A549 treated with AZD9567 at 1 μM for 4 hours (cell line): ENCODE data around the gene STRAP. TPM values are rescaled to one million over a fixed set of nuclear protein-coding genes. Genes with fewer than 3 reads are reported as not detected.

Source experiments
- total RNA-seq: library from RNA; stranded (reverse); fragments of 200-300 nt; extraction: Qiagen RNA extraction; gene quantifications from 5 replicates; pipeline ENCODE4 v1.2.3, GENCODE V29; 2022; ENCODE audit not compliant: insufficient read depth

The STRAP gene, protein sequence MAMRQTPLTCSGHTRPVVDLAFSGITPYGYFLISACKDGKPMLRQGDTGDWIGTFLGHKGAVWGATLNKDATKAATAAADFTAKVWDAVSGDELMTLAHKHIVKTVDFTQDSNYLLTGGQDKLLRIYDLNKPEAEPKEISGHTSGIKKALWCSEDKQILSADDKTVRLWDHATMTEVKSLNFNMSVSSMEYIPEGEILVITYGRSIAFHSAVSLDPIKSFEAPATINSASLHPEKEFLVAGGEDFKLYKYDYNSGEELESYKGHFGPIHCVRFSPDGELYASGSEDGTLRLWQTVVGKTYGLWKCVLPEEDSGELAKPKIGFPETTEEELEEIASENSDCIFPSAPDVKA
- 186 to 228 TPM (median 196 TPM) in 5 replicates for total RNA-seq

DNA sequence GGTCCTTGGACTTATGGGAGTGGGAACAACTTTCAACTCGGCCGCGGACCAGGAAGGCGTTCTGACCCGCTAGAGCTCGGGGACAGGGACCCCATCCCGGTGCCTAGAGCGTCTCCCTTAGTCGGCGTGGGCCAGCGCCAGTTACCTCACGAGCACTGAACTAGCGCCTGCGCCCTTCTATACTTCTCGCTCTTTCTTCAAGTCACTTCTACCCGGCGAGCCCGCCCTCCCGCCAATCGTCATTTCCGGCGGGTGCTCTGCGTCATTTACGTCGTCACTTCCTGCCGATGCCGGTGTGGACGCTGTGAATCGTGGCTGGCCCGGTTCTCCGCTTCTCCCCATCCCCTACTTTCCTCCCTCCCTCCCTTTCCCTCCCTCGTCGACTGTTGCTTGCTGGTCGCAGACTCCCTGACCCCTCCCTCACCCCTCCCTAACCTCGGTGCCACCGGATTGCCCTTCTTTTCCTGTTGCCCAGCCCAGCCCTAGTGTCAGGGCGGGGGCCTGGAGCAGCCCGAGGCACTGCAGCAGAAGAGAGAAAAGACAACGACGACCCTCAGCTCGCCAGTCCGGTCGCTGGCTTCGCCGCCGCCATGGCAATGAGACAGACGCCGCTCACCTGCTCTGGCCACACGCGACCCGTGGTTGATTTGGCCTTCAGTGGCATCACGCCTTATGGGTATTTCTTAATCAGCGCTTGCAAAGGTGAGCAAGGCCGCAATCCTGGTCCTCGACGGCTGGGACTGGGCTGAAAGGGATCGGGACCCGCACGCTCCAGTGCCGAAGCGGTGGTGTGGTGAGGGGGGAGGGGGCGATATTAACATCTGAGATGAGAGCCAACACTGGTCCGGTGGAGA is at the start of gene STRAP:
TSS of gene STRAP (plus strand) at position 270 of the 854 bp plus-strand sequence. CDS start at position 591, 321 bp downstream.

DNA sequence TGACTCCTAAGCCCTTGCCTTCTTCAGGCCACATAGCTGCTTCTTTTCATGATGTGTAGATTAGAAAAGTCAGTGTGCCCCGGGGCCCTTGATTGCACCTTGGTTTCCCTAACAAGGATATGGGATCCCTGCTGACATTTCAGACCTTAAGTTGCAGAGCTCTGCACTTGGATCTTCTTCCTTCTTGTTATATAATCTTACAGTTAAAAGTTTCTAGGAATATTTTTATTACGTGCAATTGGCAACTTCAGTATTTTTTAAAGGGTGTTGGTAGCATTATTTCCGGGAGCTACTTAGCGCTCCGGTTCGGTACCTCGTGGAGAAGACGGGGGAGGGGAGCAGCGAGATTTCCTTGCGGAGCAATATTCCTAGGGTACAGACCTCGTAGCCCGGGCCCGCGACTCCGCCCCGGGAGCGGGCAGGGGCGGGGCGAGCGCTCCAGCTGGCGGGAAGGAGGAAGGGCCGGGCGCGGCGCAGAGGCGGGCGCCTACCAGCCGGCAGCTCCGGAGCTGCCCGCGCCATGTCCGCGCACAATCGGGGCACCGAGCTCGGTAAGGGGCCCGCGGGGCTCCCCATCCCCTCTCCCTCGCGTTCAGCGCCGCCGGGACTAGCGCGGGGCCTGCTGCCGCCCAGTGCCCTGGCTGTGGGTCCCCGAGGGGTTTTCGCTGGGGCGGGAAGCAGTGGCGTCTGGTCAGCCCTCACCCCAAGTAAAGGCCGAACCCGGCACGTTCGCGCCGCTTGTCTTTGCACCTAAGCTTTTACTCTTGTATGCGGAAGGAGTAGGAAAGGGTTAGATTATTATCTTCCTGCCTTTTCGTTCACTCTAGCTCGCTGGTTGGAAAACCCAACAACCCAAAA is 28.9 kb downstream of the STRAP start, which contains the start of gene DERA:
TSS of gene DERA (plus strand) at position 469 of the 858 bp plus-strand sequence. CDS start at position 521, 52 bp downstream.

Other genes with a start within 250 kb of the STRAP start
- gene EPS8, start 93.0 kb upstream of the STRAP start, total RNA-seq = 38.9 to 48.9 TPM (median 42.4 TPM) in 5 replicates
- gene DERA, start 28.9 kb downstream of the STRAP start, total RNA-seq = 39.4 to 48.6 TPM (median 40.2 TPM) in 5 replicates